HG03457 (cell line): ENCODE measurements around the gene CHRNA7.

Experiments used
- ATAC-seq: cut with Tn5 transposase; IDR thresholded peaks from one replicate; pipeline ENCODE4 v1.9.1; 2021; ENCODE audit warnings: moderate number of reproducible peaks; ENCODE audit not compliant: unreplicated experiment

CHRNA7 gene

GRCh38 chr15:32067115-32067514 lies 36.8 kb downstream of the CHRNA7 start:
- ATAC-seq = no peak

DNA sequence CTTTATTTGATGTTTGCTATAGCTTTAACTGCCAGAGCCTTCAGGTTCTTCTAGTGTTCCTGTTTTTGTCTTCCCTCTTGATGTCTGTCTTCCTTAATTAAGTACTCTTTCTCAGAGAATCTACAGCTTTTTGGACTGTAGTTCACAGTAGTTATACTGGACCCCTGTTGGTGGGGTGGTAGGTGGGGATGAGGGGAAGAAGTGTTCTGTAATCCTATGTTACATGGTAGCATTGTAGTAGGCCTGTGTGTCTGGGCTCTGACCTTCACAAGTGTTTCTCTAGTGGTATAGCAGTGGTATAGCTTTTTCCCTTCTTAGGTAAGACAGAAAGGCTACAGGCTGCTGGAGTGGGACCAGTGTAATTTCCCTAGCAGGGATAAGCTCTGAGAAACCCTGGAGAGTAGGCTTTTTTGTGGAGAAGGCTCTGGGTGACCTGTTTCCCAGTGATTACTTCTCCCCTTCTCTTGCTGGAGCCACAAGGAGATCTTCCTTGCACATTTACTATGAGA lies 59.6 kb downstream of the CHRNA7 start:
- ATAC-seq = no peak

DNA sequence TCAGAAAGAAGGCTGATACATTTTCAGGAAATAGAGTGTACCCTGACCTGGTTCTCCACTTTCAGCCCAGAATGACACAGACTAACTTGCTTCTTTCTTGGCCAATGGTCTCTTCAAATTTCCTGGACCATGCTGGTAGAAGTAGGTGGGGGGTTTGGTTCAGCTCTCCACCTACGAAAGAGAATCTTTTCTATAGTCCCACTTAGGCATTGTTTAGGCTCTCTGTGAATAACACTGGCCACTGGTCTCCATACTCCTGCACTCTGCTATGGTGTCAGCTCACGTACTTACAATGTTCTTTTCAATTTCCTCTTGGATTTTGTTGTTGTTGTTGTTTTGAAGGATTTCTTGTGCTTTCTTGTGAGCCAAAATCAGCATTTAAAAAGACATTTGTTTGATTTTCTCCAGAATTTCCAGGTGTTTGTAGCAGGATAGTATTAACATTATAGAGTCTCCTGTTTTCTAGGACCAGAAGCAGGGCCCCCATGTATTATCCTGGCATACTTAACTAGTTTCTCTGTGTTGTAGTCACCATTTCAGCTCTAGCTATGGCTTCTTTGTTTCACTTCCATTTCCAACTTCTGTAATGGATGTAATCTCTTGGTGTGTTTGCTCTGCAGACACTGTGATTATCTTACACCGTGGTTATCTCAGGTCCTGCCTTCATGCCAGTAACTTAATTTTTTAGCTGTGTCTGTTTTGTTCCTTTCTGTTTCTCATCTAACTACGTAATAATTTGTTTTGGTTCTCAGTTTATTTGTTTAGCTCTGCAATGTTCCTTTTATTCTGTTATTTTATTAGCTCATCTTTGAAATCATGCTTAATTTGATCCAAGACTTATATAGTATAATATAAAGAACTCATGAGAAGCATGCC lies 61.4 kb downstream of the CHRNA7 start:
- ATAC-seq = no peak

GRCh38 chr15:32096213-32096612 lies 65.9 kb downstream of the CHRNA7 start:
- ATAC-seq = no peak

GRCh38 chr15:32096916-32097617 lies 66.8 kb downstream of the CHRNA7 start:
- no peak for ATAC-seq

DNA sequence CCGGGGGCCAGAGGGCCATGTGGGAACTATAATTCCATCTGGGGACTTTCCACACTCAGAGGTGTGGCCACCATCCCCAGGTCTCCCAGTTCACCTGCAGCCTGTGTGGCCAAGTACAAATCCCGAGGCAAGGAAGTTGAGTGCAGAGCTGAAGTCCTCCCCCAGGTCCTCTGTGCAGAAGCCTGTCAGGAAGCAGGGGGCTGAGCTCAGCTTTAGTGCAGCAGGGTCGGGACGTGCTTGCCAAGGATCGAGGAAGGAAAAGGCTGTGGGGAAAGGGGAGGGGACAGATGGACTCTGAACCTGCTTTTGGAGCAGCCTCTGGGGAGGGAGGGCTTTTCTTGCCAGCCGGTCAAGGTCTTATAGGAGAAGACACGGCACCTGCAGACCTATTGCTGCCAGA lies 67.7 kb downstream of the CHRNA7 start:
- no peak for ATAC-seq

DNA sequence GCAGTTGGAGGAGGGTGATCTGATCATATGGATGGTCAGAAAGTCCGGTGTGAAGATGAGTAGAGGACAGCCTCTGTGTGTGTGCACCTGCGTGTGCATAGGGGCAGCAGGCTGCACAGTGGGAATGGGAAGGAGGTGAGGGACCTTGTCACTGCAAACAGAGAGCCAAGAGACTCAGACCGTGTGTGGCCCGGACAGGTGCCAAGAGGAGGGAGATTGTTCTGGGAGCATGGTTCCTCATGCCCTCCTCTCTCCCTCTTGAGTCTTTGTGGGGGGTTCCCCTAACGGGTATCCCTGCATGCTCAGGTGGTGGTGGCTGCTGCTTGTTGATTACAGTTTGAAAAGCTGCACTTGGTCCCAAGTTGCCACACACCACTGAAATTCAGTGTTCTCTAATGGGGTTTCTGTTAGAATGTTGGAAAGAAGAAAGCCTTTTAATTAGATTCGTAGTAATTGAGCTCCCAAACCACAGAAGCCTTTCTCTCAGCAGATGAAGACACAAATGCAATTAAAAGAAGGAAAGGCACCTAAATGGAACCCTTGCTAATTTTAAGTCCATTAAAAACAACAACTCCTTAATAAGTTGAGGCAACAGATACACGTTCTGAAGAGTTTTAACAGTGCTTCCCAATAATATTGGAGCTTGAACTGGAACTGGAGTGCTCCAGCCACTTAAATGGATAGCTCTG lies 68.9 kb downstream of the CHRNA7 start:
- ATAC-seq = no peak

DNA sequence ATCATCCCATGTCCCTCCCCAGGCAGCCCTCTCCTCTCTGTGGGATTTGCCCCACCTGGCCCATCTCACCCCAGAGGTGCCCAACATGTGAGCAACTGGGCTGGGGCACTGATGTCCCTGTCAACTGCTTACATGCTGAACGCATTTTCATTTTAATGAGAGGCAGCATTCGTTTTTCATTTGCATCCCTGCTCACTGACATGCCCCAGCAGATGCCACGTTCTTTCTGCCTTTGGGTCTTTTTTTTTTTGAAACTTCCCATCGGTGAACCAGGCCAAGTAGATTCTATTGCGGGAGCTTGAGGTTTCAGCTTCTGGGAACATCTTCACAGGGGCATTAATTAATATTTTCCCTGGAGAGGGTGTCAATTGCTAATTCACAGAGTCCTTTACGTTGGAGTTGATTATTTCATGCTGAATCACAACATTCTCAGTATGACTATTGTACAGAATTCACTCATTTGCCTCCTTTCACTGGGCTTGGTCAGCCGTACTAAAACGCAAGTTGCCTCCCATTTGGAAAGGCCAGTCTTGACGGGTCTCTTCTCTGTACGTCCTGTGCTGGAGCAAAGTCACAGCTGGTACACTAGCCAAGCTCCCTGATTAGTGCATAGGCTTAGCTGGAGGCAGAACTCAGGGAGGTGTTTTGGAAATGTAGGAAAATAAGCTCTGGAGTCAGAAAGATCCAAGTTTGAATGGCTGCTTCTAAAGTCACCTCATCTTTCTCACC lies 69.8 kb downstream of the CHRNA7 start:
- no peak for ATAC-seq

GRCh38 chr15:32104061-32104995 lies 74.0 kb downstream of the CHRNA7 start:
- no peak for ATAC-seq

DNA sequence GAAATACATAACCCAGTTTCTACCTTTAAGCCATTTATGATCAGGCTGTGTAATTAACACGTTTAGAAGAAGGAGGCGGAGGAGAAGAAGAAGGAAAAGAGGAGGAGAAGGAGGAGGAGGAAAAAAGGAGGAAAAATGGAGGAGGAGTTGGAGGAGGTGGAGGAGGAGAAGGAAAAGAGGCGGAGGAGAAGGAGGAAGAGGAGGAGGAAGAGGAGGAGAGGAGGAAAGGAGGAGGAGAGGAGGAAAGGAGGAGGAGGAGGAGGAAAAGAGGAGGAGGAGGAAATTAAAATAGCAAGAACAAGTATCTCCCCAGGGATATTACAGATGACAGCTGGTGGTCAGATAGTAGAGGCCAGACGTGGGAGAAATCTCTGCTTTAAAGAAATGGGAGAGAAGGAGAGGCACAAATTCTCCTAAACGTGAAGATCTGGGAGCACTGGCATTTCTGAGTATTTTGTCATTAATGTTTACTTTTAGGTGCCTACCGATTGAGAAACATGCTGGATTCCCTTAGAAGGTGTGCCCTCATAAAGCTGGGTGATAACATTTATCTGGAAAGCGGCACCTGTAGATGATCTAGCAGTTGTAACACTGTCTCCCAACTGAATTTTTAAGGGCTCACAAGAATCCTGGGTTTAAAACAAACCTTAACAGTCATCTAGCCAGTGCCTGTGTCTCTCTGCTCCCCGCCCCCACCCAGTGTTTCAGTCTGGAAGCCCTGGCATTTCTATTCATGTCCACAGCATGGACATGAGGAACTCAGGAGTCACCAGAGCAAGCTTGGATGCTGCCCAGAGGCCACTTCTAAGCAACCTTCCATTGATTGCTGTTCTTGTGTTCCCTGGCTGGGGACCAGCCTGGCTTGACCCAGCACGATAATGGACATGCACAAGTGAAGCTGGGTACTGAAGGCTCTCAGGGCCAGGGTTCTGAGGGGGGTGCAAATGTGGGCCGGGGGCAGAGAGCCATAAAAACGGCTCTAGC lies 75.2 kb downstream of the CHRNA7 start:
- ATAC-seq = no peak

- ATAC-seq = no peak
Observed at GRCh38 chr15:32106401-32107381, 76.4 kb downstream of the CHRNA7 start.

DNA sequence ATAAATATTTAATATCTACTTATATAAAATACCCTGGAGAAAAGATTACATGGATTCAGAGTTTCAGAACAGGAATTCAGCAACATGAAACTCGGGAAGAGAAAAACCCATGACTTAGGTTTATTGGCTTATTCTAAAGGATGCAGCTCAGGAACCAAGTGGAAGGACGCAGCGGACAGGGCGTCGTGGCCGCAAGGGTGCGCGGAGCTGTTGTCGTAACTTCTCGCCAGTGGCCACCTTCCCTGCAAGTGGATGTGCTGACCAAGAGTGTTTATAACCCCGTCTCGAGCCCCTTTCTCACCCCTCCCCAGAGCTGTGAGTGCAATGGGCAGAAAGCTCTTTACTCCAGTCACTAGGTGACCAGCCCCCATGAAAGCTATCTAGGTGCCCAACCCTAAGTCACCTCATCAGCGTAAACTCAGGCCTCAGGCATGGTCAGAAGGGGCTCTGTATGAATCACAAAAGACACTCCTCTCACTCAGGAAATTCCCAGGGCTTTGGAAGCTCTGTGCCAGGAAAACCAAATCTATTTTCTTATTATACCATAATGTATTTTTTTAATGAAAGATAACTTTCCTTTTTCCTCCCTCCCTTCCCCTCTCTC lies 77.3 kb downstream of the CHRNA7 start:
- no peak for ATAC-seq

DNA sequence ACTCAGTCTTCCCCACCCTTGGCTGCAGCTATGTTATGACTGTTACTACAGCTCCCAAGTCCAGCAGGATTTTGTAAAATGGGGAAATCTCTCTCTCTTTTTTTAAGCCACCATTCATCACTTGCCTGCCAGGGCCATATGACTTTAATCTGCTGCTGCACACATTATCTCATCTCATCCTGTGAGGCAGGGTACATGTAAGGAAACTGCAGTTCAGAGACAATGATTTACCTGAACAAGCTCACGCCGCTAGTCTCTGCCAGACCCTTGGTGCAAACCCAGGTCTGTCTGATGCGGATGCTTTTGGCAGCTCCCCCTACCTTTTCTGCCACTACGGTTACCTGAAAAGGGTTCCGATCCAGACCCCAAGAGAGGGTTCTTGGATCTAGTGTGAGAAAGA lies 78.3 kb downstream of the CHRNA7 start:
- ATAC-seq = no peak

DNA sequence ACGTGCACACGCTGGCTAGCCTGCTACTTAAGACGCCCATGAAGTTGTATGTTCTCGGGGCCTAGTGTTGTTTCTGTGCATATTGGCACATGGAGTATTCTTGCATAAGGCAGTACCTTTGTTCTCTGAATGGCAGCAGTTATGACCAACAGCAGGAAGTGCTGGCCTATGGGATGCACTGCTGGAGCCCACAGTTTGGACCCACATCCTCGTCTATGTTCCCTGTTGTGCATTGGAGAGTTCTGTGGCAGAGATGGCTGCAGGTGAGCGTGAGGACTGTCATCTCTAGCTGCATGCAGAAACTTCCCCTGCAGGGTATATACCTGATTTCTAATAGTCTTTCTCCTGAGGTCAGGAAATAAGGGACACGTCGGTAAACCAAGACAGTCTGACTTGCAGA lies 81.8 kb downstream of the CHRNA7 start:
- ATAC-seq = no peak

- ATAC-seq = no peak
Observed at GRCh38 chr15:32113224-32113623, 82.9 kb downstream of the CHRNA7 start.

DNA sequence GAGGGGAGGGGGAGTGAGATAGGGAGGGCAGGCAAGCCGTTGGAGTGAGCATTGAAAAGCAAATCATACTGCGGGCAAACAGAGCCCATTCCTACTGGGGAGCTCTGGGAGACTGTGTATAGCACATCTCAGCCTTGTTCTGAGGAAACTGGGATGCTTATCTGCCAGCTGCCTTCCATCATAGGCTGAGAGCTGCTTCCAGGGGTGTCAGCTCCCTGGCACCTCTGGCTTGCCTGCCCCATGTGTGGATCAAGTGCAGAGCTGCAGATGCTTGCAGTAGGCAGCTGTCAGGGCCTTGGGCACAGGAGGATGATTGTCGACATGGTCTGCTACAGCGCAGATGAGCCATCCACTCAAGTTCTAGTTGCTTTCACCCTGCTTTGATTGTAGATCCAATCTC lies 86.8 kb downstream of the CHRNA7 start:
- no peak for ATAC-seq

DNA sequence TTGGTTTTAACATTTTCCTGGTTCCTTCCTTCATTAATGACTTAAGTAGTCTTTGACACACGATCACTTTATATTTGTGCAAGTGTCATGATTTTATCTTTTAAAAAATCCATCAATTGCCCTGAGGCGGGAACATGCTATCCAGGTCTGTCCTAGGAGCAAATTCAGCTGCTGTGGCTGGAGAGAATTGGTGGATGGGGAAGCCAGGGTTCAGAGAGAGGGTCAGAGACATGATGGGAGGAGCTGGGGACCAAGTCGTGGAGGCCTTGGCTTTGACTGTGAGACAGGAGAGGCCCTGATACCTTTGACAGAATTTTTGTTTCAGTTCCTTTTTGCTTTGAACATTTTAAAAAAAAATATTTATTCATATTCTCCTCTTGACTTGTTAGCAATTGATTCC lies 89.0 kb downstream of the CHRNA7 start:
- no peak for ATAC-seq
